Measurements from ENCODE around the gene TMEM247.
"Not testable (repeated sequence)": the region's sequence is repeated elsewhere in the genome, so short reads cannot be mapped to it uniquely, and the experiment has no call there.

The TMEM247 gene

GRCh38 chr2:46518861-46519260 lies 39.5 kb downstream of the TMEM247 start:
- DNase-seq, result no peak

- no peak for DNase-seq
Observed at GRCh38 chr2:46519265-46519664, 39.9 kb downstream of the TMEM247 start.

GRCh38 chr2:46520130-46520711 lies 40.9 kb downstream of the TMEM247 start:
- DNase-seq, result no peak

- DNase-seq, result no peak
Observed at GRCh38 chr2:46521215-46521683, 41.9 kb downstream of the TMEM247 start.

GRCh38 chr2:46522385-46522784 lies 43.0 kb downstream of the TMEM247 start:
- not testable (repeated sequence) for DNase-seq

- no peak for DNase-seq
Observed at GRCh38 chr2:46525522-46526155, 46.3 kb downstream of the TMEM247 start.

- no peak for DNase-seq
Observed at GRCh38 chr2:46528880-46529279, 49.5 kb downstream of the TMEM247 start.

GRCh38 chr2:46530639-46531038 lies 51.3 kb downstream of the TMEM247 start:
- no peak for DNase-seq

GRCh38 chr2:46531863-46532262 lies 52.5 kb downstream of the TMEM247 start:
- no peak for DNase-seq
